GM23248 (cell line): Measurements from ENCODE around the gene MRPL32.

Experiments used
- EZH2 ChIP-seq: fragments of 200-600 bp; sonication (generic); IDR thresholded peaks from 2 replicates; pipeline ENCODE4 v1.6.1; 2018; ENCODE audit warnings: antibody characterized with exemption, mild to moderate bottlenecking; ENCODE audit not compliant: insufficient read depth, poor library complexity, severe bottlenecking
- EZH2phosphoT487 ChIP-seq: fragments of 200-600 bp; sonication (generic); IDR thresholded peaks from 2 replicates; pipeline ENCODE4 v1.6.1; 2018; ENCODE audit warnings: antibody characterized with exemption, moderate library complexity, mild to moderate bottlenecking, low read depth; ENCODE audit not compliant: insufficient read depth

DNA sequence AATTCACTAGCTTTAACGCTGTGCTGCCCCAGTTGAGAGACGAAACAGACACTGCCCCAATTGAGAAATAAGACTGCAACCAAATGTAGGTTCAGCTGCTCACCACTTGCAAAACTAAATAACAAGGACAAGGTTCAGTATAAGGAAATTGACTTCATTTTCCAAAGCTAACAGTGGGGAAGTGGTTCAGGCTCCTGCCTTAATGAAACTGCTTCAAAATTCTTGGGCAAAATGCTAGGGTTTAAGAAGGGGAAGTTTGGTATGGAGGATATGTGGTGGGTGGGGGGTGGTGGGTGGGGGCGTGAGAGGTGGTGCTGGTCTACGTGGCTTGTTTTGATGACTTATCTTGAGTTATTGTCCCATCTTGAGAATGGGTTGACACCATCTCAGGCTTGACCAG, 21.8 kb downstream of the MRPL32 start:
- TF ChIP-seq EZH2phosphoT487: no peak
- no peak for TF ChIP-seq EZH2
